ENCODE measurements around the gene TECTA. TPM values are rescaled to one million over a fixed set of nuclear protein-coding genes. Genes with fewer than 3 reads are reported as not detected.

The TECTA gene
- total RNA-seq, 1 experiment from 2014 or later, result 0.15 TPM

GRCh38 chr11:121059605-121060004 is 41.4 kb upstream of the TECTA start:
- no peaks in the 10 kb centered on the region for H3K4me1 ChIP-seq (ENCODE audit: control insufficient read depth, insufficient read depth, low read length)
- H3K27me3 ChIP-seq (ENCODE audit: control insufficient read depth, insufficient read depth, low read length), result no peaks in the 10 kb centered on the region
- no peaks in the 10 kb centered on the region for H3K9me3 ChIP-seq (ENCODE audit: control insufficient read depth, insufficient read depth, low read depth, low read length)
- POLR2A ChIA-PET, result no interaction called here
- in situ Hi-C loops (cut with HindIII; ENCODE audit: low pct_unique_long_range_greater_than_20kb, low sequenced_read_pairs) (no loop called here), intact Hi-C loops (cut with micrococcal nuclease; ENCODE audit: unreplicated experiment) (no loop called here)
- H3K4me3 ChIP-seq (ENCODE audit: low read depth in 2 of 2, low read length in 2 of 2), result no peak overlapping the region
- no peak for TF ChIP-seq CTCF (IDR thresholded peaks at IDR 0.05)
- no peak for ATAC-seq
- no peak for DNase-seq (ENCODE audit: low read depth, low spot score)
- peaks cover 18% of the 10 kb centered on the region for H3K36me3 ChIP-seq (ENCODE audit: control insufficient read depth, insufficient read depth, low read length)
- H3K27ac ChIP-seq (ENCODE audit: low read length), result no peak overlapping the region
- BruUV-seq (replicated peaks), result no TSS peak
- CTCF ChIA-PET, result no interaction called here

- TF ChIP-seq, protein P1, sequence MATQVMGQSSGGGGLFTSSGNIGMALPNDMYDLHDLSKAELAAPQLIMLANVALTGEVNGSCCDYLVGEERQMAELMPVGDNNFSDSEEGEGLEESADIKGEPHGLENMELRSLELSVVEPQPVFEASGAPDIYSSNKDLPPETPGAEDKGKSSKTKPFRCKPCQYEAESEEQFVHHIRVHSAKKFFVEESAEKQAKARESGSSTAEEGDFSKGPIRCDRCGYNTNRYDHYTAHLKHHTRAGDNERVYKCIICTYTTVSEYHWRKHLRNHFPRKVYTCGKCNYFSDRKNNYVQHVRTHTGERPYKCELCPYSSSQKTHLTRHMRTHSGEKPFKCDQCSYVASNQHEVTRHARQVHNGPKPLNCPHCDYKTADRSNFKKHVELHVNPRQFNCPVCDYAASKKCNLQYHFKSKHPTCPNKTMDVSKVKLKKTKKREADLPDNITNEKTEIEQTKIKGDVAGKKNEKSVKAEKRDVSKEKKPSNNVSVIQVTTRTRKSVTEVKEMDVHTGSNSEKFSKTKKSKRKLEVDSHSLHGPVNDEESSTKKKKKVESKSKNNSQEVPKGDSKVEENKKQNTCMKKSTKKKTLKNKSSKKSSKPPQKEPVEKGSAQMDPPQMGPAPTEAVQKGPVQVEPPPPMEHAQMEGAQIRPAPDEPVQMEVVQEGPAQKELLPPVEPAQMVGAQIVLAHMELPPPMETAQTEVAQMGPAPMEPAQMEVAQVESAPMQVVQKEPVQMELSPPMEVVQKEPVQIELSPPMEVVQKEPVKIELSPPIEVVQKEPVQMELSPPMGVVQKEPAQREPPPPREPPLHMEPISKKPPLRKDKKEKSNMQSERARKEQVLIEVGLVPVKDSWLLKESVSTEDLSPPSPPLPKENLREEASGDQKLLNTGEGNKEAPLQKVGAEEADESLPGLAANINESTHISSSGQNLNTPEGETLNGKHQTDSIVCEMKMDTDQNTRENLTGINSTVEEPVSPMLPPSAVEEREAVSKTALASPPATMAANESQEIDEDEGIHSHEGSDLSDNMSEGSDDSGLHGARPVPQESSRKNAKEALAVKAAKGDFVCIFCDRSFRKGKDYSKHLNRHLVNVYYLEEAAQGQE (IDR thresholded peaks at IDR 0.05; ENCODE audit: insufficient read depth in 1 of 2, low read depth in 2 of 2, low read length in 1 of 2), result no peak
- peak; percentile 32; the same call in 1 of the 2 replicates for TF ChIP-seq CTCF (IDR thresholded peaks at IDR 0.05)
- no peak for TF ChIP-seq POLR2AphosphoS5 (IDR thresholded peaks at IDR 0.05; ENCODE audit: low read depth, low read length)
- Histone ChIP-seq H3K27ac (ENCODE audit: low read length) (no peak overlapping the region), H3K36me3 (ENCODE audit: control insufficient read depth, insufficient read depth, low read length) (peaks cover 6% of the 10 kb centered on the region; the same call in 1 of the 2 replicates), H3K27me3 (ENCODE audit: control insufficient read depth, insufficient read depth, low read length) (no peaks in the 10 kb centered on the region), H3K9me3 (ENCODE audit: control insufficient read depth, insufficient read depth, low read depth, low read length) (no peaks in the 10 kb centered on the region), H3K4me3 (ENCODE audit: low read depth in 2 of 2, low read length in 2 of 2) (no peak overlapping the region), H3K4me1 (ENCODE audit: control insufficient read depth, insufficient read depth, low read length) (no peaks in the 10 kb centered on the region)
- intact Hi-C loops (cut with micrococcal nuclease; ENCODE audit: unreplicated experiment), result no loop called here
- DNase-seq (ENCODE audit: low read depth, low spot score) (no peak), ATAC-seq (no peak)
- ChIA-PET POLR2A (no interaction called here), CTCF (interaction anchor here (0.6 kb wide), 1 partner anchor 135 kb away, joined by 4 read pairs; no protein-coding TSS in a partner anchor)
- no TSS peak for BruUV-seq (replicated peaks)
- in situ Hi-C loops (cut with HindIII; ENCODE audit: low pct_unique_long_range_greater_than_20kb, low sequenced_read_pairs), result no loop called here
Measured at GRCh38 chr11:121063728-121064127, 37.3 kb upstream of the TECTA start.

DNA sequence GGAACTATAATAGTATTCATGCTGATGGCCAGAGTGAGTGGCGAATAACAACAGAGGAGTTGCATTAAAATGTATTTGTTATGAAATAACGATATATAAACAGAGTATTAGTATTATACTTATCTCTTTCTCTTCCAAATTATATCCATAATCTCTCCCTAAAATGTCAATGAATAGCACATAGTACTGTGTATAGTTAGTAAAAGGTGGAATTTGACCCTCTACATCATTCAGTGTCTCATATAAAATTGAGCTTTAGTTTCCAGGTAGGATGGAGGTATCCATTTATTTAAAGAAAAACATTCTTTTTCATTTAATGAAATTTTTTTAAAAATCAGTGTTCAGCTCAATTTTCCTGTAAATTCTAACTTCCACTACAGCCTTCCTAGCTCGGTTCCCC is 34.4 kb upstream of the TECTA start:
- H3K27me3 ChIP-seq (ENCODE audit: control insufficient read depth, insufficient read depth, low read length), result no peaks in the 10 kb centered on the region
- POLR2A ChIA-PET, result interaction anchor here (0.6 kb wide), 1 partner anchor 382 kb away, joined by 3 read pairs; no protein-coding TSS in a partner anchor

More for the DNA sequence above, 34.4 kb upstream of the TECTA start:
- no peak for DNase-seq (ENCODE audit: low read depth, low spot score)
- CTCF ChIA-PET, result no interaction called here
- no peaks in the 10 kb centered on the region for H3K9me3 ChIP-seq (ENCODE audit: control insufficient read depth, insufficient read depth, low read depth, low read length)
- TF ChIP-seq TCF7L2 (IDR thresholded peaks at IDR 0.05; ENCODE audit: low read depth, low read length) (no peak), SIN3A (IDR thresholded peaks at IDR 0.05; ENCODE audit: borderline replicate concordance, insufficient read depth, low read depth, low read length) (no peak), CTCF (IDR thresholded peaks at IDR 0.05) (no peak), POLR2AphosphoS5 (IDR thresholded peaks at IDR 0.05; ENCODE audit: low read depth, low read length) (no peak)
- TF ChIP-seq, protein P1 (IDR thresholded peaks at IDR 0.05; ENCODE audit: insufficient read depth in 1 of 2, low read depth in 2 of 2, low read length in 1 of 2), result no peak
- no TSS peak for BruUV-seq (replicated peaks)
- H3K4me1 ChIP-seq (ENCODE audit: control insufficient read depth, insufficient read depth, low read length), result no peaks in the 10 kb centered on the region
- in situ Hi-C loops (cut with HindIII; ENCODE audit: low pct_unique_long_range_greater_than_20kb, low sequenced_read_pairs) (no loop called here), intact Hi-C loops (cut with micrococcal nuclease; ENCODE audit: unreplicated experiment) (no loop called here)
- no peak overlapping the region for H3K27ac ChIP-seq (ENCODE audit: low read length)
- H3K4me3 ChIP-seq (ENCODE audit: low read depth in 2 of 2, low read length in 2 of 2), result no peak overlapping the region
- H3K36me3 ChIP-seq (ENCODE audit: control insufficient read depth, insufficient read depth, low read length), result no peaks in the 10 kb centered on the region
- ATAC-seq, result no peak
